Choroid plexus epithelial cell (primary cell): Measurements from ENCODE around the gene SERPINA1.

Experiments
- DNase-seq: peaks from one replicate; pipeline ENCODE4 v3.0.0-alpha.2; 2010; ENCODE audit warnings: low read depth
- H3K4me3 ChIP-seq: 2 replicates; pipeline ENCODE4 v1.5.1; 2011; ENCODE audit warnings: low read depth, mild to moderate bottlenecking, control low read depth, low read length, moderate library complexity
- CTCF ChIP-seq: conservative IDR thresholded peaks from 2 replicates; pipeline ENCODE4 v1.5.1; 2011; ENCODE audit warnings: low read depth, mild to moderate bottlenecking, control low read depth, inconsistent platforms, low read length, moderate library complexity

Gene SERPINA1

GRCh38 chr14:94338023-94338422 is 50.4 kb downstream of the SERPINA1 start:
- no peak for DNase-seq
- no peak for TF ChIP-seq CTCF
- no peak overlapping the region for H3K4me3 ChIP-seq

GRCh38 chr14:94337274-94337673 is 51.1 kb downstream of the SERPINA1 start:
- TF ChIP-seq CTCF: no peak
- no peak overlapping the region for H3K4me3 ChIP-seq
- peak; percentile 20 for DNase-seq

DNA sequence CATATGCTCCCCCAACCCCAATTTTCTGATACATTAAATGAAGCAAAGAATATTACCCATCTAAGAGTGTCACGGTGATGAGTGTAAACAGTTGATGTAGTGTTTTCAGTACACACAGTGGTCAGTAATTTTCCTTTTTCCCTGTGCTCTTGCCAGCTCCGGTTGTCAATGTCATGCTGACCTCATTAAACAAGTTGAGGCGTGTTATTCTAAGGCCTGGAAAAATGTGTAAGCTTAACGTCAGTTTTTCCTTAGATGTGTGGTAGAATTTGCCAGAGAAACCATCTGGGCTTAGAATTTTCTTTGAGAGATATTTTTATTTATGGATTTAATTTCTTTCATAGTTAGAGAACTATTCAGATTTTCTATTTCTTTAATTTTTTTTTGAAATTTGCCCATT is 53.5 kb downstream of the SERPINA1 start:
- DNase-seq: peak; percentile 36
- TF ChIP-seq CTCF: no peak
- H3K4me3 ChIP-seq: no peak overlapping the region

GRCh38 chr14:94332587-94332986 is 55.8 kb downstream of the SERPINA1 start:
- no peak for TF ChIP-seq CTCF
- H3K4me3 ChIP-seq: no peak overlapping the region
- no peak for DNase-seq

DNA sequence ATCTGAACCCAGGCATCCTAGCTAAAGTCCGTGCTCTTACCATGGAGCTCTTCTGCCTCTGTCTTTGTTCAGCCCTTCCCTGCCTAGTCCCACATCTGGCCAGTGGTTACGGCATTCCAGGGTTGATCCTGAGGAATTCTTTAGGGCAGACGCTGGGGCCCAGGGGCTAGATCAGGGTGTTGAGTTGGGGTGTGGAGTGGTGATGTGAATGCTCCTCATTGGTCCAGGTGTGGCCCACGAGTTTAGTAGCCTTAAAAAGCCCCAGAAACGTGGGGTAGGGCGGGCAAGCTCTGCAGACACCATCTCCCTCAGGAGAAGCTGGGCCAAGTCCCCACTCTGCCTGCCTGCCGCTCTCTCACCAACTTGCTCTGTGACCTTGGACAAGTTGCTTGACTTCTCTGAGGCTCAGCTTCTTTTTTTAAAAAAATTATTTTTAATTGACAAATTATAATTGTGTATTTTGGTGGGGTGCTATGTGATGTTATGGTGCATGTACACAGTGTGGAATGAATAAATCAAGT is 56.3 kb downstream of the SERPINA1 start:
- no peak for DNase-seq
- H3K4me3 ChIP-seq: no peak overlapping the region
- no peak for TF ChIP-seq CTCF

DNA sequence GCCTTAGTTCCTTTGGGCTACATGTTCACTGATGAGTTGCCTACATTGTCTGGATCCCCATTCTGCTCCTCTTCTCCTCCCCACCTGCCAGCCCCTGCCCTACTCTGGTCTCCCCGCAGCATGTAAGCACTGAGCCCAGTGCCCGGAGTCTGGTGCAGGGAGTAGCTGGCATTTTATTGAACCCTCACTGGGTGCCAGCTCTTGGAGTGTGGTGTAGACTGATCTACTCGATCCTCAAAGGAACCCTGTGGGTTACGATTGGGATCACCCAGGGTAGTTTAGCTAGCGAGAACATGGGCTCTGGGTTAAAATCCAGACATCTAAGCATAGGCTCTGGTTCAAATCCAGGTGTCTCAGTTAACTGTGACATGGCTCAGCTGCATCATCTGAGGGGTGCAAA is 56.9 kb downstream of the SERPINA1 start:
- no peak overlapping the region for H3K4me3 ChIP-seq
- no peak for TF ChIP-seq CTCF
- DNase-seq: no peak

DNA sequence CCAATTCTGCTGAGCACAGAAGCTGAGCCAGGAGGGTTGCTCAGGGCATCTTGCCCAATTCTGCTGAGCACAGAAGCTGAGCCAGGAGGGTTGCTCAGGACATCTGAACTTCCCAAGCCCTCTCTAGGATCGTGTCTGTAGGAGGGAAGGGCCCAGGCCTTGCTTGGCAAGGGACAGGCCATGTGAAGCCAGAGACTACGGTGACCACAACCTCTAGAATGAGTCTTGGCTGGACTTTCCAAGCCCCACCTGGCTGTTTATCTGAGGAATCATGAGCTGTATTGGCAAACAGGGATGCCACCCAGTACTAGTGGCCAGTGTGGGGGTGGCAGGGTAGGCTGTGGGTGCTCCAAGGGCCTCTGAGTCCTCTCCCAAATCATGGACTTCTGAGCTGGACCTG is 57.5 kb downstream of the SERPINA1 start:
- no peak for TF ChIP-seq CTCF
- no peak for DNase-seq
- no peak overlapping the region for H3K4me3 ChIP-seq
